Osteoblast (primary cell): Measurements from ENCODE around the gene DIS3L2. TPM values are rescaled to one million over a fixed set of nuclear protein-coding genes. Genes with fewer than 3 reads are reported as not detected.

Experiments used
- DNase-seq: peaks from one replicate; pipeline ENCODE4 v3.0.0; 2011; ENCODE audit warnings: low spot score, mixed read lengths; ENCODE audit not compliant: insufficient read length; ENCODE audit errors: missing footprints
- H2AFZ ChIP-seq: 2 replicates; pipeline ENCODE4 v1.6.0; 2011; ENCODE audit warnings: mild to moderate bottlenecking, low read length
- H3K27ac ChIP-seq: 2 replicates; pipeline ENCODE4 v1.5.1; 2011; ENCODE audit warnings: mild to moderate bottlenecking, low read depth, low read length, moderate library complexity
- H3K27me3 ChIP-seq: 2 replicates; pipeline ENCODE4 v1.6.0; 2012; ENCODE audit warnings: mild to moderate bottlenecking, control low read depth, inconsistent platforms, low read length, moderate library complexity; ENCODE audit not compliant: insufficient read depth
- H3K36me3 ChIP-seq: 2 replicates; pipeline ENCODE4 v1.5.1; 2011; ENCODE audit warnings: mild to moderate bottlenecking, low read length, control low read depth, moderate library complexity; ENCODE audit not compliant: insufficient read depth
- H3K4me1 ChIP-seq: 2 replicates; pipeline ENCODE4 v1.5.1; 2011; ENCODE audit warnings: mild to moderate bottlenecking, low read length, control low read depth, moderate library complexity; ENCODE audit not compliant: insufficient read depth
- H3K4me2 ChIP-seq: 2 replicates; pipeline ENCODE4 v1.6.0; 2011; ENCODE audit warnings: mild to moderate bottlenecking, low read length; ENCODE audit not compliant: insufficient read depth
- H3K4me3 ChIP-seq: fragments of 200-600 bp; sonication (generic); 3 replicates; pipeline ENCODE4 v1.5.1; 2012; ENCODE audit warnings: mild to moderate bottlenecking, low read length, inconsistent platforms; ENCODE audit not compliant: insufficient read depth
- H3K79me2 ChIP-seq: 2 replicates; pipeline ENCODE4 v1.6.0; 2012; ENCODE audit warnings: mild to moderate bottlenecking, low read length, control low read depth, inconsistent platforms; ENCODE audit not compliant: insufficient read depth
- H3K9me3 ChIP-seq: 2 replicates; pipeline ENCODE4 v1.5.1; 2011; ENCODE audit warnings: low read depth, low read length, control low read depth
- H4K20me1 ChIP-seq: 2 replicates; pipeline ENCODE4 v1.6.0; 2012; ENCODE audit warnings: mild to moderate bottlenecking, low read length, control low read depth; ENCODE audit not compliant: insufficient read depth
- total RNA-seq: library from RNA; depleted of rRNA; stranded (reverse); fragments of >200 nt; gene quantifications from 2 replicates; pipeline ENCODE4 v1.2.3, GENCODE V29; 2012
- TF ChIP-seq, protein P1 (sequence below): IDR thresholded peaks from 2 replicates; pipeline ENCODE4 v1.5.1; 2011; ENCODE audit warnings: mild to moderate bottlenecking, low read depth, low read length, moderate library complexity; ENCODE audit errors: extremely low read depth

Gene DIS3L2
- total RNA-seq, 1 donor, result 28.2 TPM

DNA sequence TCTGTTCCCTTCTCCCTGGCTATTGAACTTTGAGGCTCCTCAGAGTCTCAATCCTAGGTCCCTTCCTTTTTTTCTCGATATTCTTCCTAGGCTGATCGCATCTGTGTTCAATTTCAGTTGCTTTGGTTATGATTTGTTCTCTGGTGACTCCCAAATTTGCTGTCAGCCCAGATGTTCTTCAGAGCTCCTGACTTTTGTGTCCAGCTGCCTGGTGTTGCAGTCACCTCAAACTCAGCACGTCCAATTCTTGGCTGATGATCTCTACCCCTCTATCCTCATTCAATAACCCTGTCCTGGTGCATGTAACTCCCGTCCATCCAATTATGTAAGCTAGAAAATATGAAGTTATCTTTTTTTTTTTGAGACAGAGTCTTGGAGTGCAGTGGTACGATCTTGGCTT, 31.4 kb downstream of the DIS3L2 start:
- TF ChIP-seq, protein P1, sequence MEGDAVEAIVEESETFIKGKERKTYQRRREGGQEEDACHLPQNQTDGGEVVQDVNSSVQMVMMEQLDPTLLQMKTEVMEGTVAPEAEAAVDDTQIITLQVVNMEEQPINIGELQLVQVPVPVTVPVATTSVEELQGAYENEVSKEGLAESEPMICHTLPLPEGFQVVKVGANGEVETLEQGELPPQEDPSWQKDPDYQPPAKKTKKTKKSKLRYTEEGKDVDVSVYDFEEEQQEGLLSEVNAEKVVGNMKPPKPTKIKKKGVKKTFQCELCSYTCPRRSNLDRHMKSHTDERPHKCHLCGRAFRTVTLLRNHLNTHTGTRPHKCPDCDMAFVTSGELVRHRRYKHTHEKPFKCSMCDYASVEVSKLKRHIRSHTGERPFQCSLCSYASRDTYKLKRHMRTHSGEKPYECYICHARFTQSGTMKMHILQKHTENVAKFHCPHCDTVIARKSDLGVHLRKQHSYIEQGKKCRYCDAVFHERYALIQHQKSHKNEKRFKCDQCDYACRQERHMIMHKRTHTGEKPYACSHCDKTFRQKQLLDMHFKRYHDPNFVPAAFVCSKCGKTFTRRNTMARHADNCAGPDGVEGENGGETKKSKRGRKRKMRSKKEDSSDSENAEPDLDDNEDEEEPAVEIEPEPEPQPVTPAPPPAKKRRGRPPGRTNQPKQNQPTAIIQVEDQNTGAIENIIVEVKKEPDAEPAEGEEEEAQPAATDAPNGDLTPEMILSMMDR, result no peak
- peak; percentile 23 for DNase-seq
- Histone ChIP-seq H3K27ac (no peak overlapping the region), H3K27me3 (no peaks in the 10 kb centered on the region), H2AFZ (no peak overlapping the region), H3K4me2 (no peak overlapping the region), H3K4me1 (peaks cover 4% of the 10 kb centered on the region), H3K9me3 (no peaks in the 10 kb centered on the region), H3K36me3 (no peaks in the 10 kb centered on the region), H3K4me3 (no peak overlapping the region), H3K79me2 (peaks cover 85% of the 10 kb centered on the region), H4K20me1 (peaks cover 75% of the 10 kb centered on the region)

DNA sequence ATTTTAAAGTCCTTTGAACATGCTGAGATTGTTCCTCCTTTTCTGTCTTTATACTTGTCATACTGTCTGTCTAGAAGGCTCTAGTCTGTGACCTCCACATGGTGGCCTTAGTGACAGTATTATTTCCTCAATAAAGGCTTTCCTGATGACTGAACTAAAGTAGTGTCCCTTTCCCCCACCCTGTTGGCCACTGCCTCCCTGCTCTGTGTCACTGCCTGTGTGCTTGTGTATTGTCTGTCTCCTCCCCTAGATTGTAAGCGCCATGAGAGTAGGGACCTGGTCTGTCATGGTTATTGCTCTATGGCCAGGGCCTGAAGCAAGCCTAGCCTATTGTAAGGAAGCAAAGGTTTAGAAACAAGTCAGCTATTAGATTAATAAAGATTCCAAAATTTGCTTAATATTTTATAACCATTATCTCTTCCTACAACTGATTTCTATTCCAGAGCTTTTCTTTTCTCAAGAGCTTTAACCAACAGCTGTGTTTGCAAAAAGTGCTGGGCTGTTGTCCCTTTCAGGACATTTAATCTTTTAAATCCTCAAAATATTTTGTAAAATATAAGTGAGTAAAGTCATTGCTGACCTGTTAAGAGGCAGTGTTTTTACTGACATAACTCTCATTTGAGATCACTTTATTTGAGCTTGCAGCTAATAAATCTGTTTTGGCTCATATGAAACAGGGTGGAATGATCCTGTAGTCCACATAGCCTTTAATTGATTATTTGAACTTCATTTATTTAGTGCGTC, 35.5 kb downstream of the DIS3L2 start:
- Histone ChIP-seq H3K9me3 (no peaks in the 10 kb centered on the region), H3K36me3 (no peaks in the 10 kb centered on the region), H3K27me3 (no peaks in the 10 kb centered on the region), H2AFZ (no peak overlapping the region), H3K4me2 (no peak overlapping the region), H3K27ac (no peak overlapping the region), H3K79me2 (peaks cover 65% of the 10 kb centered on the region), H4K20me1 (peaks cover 56% of the 10 kb centered on the region), H3K4me3 (no peak overlapping the region), H3K4me1 (no peaks in the 10 kb centered on the region)
- DNase-seq, result no peak
- TF ChIP-seq, protein P1, result no peak

DNA sequence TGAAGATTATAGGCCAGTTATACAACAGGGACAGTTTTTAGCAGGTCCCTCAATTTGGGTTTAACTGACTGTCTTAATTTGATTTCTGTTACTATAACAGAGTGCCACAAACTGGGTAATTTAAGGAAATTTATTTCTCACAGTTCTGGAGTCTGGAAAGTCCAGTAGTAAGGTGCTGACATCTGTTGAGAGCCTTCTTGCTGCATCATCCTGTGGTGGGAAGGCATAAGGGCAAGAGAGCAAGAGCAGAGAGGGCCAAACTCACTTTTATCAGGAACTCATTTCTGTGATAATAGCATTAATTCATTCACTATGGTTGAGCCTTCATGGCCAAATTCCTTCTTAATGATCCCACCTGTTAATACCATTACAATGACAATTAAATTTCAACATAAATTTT, 36.5 kb downstream of the DIS3L2 start:
- TF ChIP-seq, protein P1, result no peak
- Histone ChIP-seq H3K9me3 (no peaks in the 10 kb centered on the region), H3K4me3 (no peak overlapping the region), H3K4me1 (no peaks in the 10 kb centered on the region), H4K20me1 (peaks cover 56% of the 10 kb centered on the region), H3K27me3 (no peaks in the 10 kb centered on the region), H3K4me2 (no peak overlapping the region), H3K27ac (no peak overlapping the region), H3K79me2 (peaks cover 65% of the 10 kb centered on the region), H3K36me3 (no peaks in the 10 kb centered on the region), H2AFZ (no peak overlapping the region)
- no peak for DNase-seq

DNA sequence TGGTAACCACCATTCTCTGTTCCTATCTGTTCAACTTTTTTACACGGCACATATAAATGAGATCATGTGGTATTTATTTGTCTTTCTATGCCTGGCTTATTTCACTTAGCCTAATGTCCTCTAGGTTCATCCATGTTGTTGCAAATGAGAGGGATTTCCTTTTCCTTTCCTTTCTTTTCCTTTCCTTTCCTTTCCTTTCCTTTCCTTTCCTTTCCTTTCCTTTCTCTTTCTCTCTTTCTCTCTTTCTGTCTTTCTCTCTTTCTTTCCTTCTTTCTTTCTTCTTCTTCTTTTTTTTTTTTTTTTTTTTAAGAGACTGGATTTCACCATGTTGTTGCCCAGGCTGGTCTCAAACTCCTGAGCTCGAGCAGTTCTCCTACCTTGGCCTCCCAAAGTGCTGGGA, 38.9 kb downstream of the DIS3L2 start:
- Histone ChIP-seq H3K27me3 (no peaks in the 10 kb centered on the region), H3K36me3 (no peaks in the 10 kb centered on the region), H3K79me2 (peaks cover 61% of the 10 kb centered on the region), H3K27ac (no peak overlapping the region), H3K4me2 (no peak overlapping the region), H4K20me1 (peaks cover 44% of the 10 kb centered on the region), H3K9me3 (no peaks in the 10 kb centered on the region), H3K4me3 (no peak overlapping the region), H3K4me1 (no peaks in the 10 kb centered on the region), H2AFZ (no peak overlapping the region)
- no peak for DNase-seq
- TF ChIP-seq, protein P1, result no peak
